Tibial nerve (tissue), 3 donors: ENCODE results near the gene CLK1.

ENCODE experiments used
- CTCF ChIP-seq, 5 experiments: fragments of 200-600 bp in 3 of 5; fragments of 450-650 bp in 2 of 5; sonication (generic) in 3 of 5; IDR thresholded peaks; one replicate each; pipeline ENCODE4 v1.5.1; 2016 to 2019; ENCODE audit warnings: antibody characterized with exemption in 5 of 5, mild to moderate bottlenecking in 3 of 5, moderate library complexity in 2 of 5
- POLR2A ChIP-seq, 2 donors: fragments of 450-650 bp; IDR thresholded peaks; one replicate each; pipeline ENCODE4 v1.6.1; 2017; ENCODE audit warnings: antibody characterized with exemption in 2 of 2, mild to moderate bottlenecking in 2 of 2, moderate library complexity in 2 of 2

- TF ChIP-seq CTCF (IDR thresholded peaks at IDR 0.05) (no peak), POLR2A (IDR thresholded peaks at IDR 0.05) (peak in 1 of 2 donors; percentile 8)
These were observed 679 bp downstream of the CLK1 start for GRCh38 chr2:200863782-200864175.
